ENCODE data around the gene CHRNA1.

DNA sequence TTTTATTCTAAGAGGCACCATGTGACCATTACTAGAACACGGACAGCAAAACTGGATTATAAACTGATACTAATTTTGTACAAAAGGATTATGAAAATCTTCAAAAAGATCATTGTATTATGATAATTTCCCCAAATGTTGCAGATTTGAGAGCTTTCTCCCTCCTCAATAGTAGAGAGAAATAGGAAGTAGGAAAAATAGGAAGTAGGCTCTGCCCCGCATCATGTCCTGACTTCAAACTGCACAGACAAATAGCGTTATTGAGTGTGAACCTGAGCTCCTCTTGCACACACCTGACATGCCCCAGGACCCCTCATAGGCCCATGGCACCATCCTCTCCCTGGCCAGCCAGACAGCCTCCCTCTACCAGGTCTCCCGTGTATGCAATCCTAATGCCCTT is 25.4 kb downstream of the CHRNA1 start:
- TF ChIP-seq CTCF (conservative IDR thresholded peaks at IDR 0.05; ENCODE audit: low read depth in 2 of 2), result no peak
- TF ChIP-seq POLR2AphosphoS5 (IDR thresholded peaks at IDR 0.05; ENCODE audit: low read depth), result no peak
- no peak for TF ChIP-seq JUNB (IDR thresholded peaks at IDR 0.05; ENCODE audit: unreplicated experiment)
- no peak for TF ChIP-seq CREB1 (CRISPR knock-in tag; IDR thresholded peaks at IDR 0.05; ENCODE audit: low read depth)
- no peak for TF ChIP-seq EZH2 (IDR thresholded peaks at IDR 0.05; ENCODE audit: low read depth, unreplicated experiment)

All from GM23338 (cell line).